IMR-90 (cell line): ENCODE data around the gene TMEM135. TPM values are rescaled to one million over a fixed set of nuclear protein-coding genes. Genes with fewer than 3 reads are reported as not detected.

Experiments
- ATAC-seq: fragments of 200-7000 bp; cut with Tn5 transposase; 2 replicates; pipeline ENCODE4 v1.9.1; 2020; ENCODE audit warnings: low read depth, mild to moderate bottlenecking, moderate library complexity
- BruUV-seq: library from RNA; stranded (reverse); fragments of 400-500 nt; replicated peaks from 2 replicates; lab custom pipeline; 2021; lab: Mats Ljungman, UMichigan
- CTCF ChIA-PET: fragments of 300-600 bp; formaldehyde crosslinking; extraction: SDS; loops from one replicate; lab custom pipeline; 2021; ENCODE audit warnings: antibody characterized with exemption; lab: Yijun Ruan, JAX
- POLR2A ChIA-PET: fragments of 300-600 bp; sonication (Branson Sonifier 250); formaldehyde crosslinking; loops from one replicate; lab custom pipeline; 2022; ENCODE audit warnings: antibody characterized with exemption; ENCODE audit not compliant: unreplicated experiment; lab: Charles Lee
- DNase-seq: peaks from one replicate; pipeline ENCODE4 v3.0.0; 2013
- H2AFZ ChIP-seq: replicated peaks from 2 replicates; pipeline ENCODE3; 2013; ENCODE audit warnings: low read length, mild to moderate bottlenecking; ENCODE audit not compliant: poor library complexity
- H2AK5ac ChIP-seq: 2 replicates; pipeline ENCODE4 v1.6.1; 2013; ENCODE audit warnings: low read depth, low read length, inconsistent platforms
- H2AK9ac ChIP-seq: replicated peaks from 2 replicates; pipeline ENCODE3; 2013; ENCODE audit warnings: mild to moderate bottlenecking, low read depth, low read length, moderate library complexity; ENCODE audit not compliant: poor library complexity
- H2BK120ac ChIP-seq: 2 replicates; pipeline ENCODE4 v1.6.1; 2013; ENCODE audit warnings: low read depth, low read length, inconsistent platforms
- H2BK15ac ChIP-seq: 3 replicates; pipeline ENCODE4 v1.6.1; 2013; ENCODE audit warnings: low read depth, low read length, inconsistent platforms
- H2BK20ac ChIP-seq: 2 replicates; pipeline ENCODE4 v1.6.1; 2013; ENCODE audit warnings: low read depth, mild to moderate bottlenecking, inconsistent platforms, low read length, moderate library complexity
- H2BK5ac ChIP-seq: 2 replicates; pipeline ENCODE4 v1.6.1; 2013; ENCODE audit warnings: mild to moderate bottlenecking, low read depth, low read length, inconsistent platforms; ENCODE audit not compliant: poor library complexity, severe bottlenecking
- H3K14ac ChIP-seq: replicated peaks from 2 replicates; pipeline ENCODE4 v1.6.1; 2013; ENCODE audit warnings: low read depth, low read length, inconsistent platforms
- H3K18ac ChIP-seq: 2 replicates; pipeline ENCODE4 v1.6.1; 2013; ENCODE audit warnings: low read depth, low read length, control low read depth
- H3K23ac ChIP-seq: 2 replicates; pipeline ENCODE4 v1.6.1; 2013; ENCODE audit warnings: low read depth, low read length, inconsistent platforms
- H3K27ac ChIP-seq: 2 replicates; pipeline ENCODE4 v1.5.1; 2013; ENCODE audit warnings: mild to moderate bottlenecking, control low read depth, low read length; ENCODE audit not compliant: insufficient read depth
- H3K27me3 ChIP-seq: 2 replicates; pipeline ENCODE4 v1.6.1; 2013; ENCODE audit warnings: low read length; ENCODE audit not compliant: control insufficient read depth, insufficient read depth
- H3K36me3 ChIP-seq: 2 replicates; pipeline ENCODE4 v1.6.1; 2013; ENCODE audit warnings: low read length, mixed read lengths; ENCODE audit not compliant: control insufficient read depth, insufficient read depth
- H3K4ac ChIP-seq: 2 replicates; pipeline ENCODE4 v1.6.1; 2013; ENCODE audit warnings: low read depth, low read length, inconsistent platforms
- H3K4me1 ChIP-seq: 2 replicates; pipeline ENCODE4 v1.6.1; 2013; ENCODE audit warnings: low read length, mixed read lengths; ENCODE audit not compliant: control insufficient read depth, insufficient read depth
- H3K4me2 ChIP-seq: 2 replicates; pipeline ENCODE4 v1.6.1; 2013; ENCODE audit warnings: low read depth, mild to moderate bottlenecking, control low read depth, low read length, moderate library complexity
- H3K4me3 ChIP-seq: 2 replicates; pipeline ENCODE4 v1.5.1; 2013; ENCODE audit warnings: low read depth, mild to moderate bottlenecking, control low read depth, low read length, moderate library complexity; ENCODE audit not compliant: insufficient read depth
- H3K56ac ChIP-seq: 2 replicates; pipeline ENCODE4 v1.6.1; 2013; ENCODE audit warnings: low read length, inconsistent platforms; ENCODE audit not compliant: insufficient read depth; ENCODE audit errors: extremely low read depth
- H3K79me1 ChIP-seq, 2 experiments: 2 replicates each; pipeline ENCODE4 v1.6.1; 2013; ENCODE audit warnings: low read length in 2 of 2, inconsistent platforms in 1 of 2, low read depth in 1 of 2
- H3K9ac ChIP-seq: 2 replicates; pipeline ENCODE4 v1.6.1; 2013; ENCODE audit warnings: low read depth, low read length, control low read depth
- H3K9me1 ChIP-seq: 2 replicates; pipeline ENCODE4 v1.6.1; 2013; ENCODE audit warnings: low read length, inconsistent platforms; ENCODE audit not compliant: insufficient read depth
- H3K9me3 ChIP-seq: 2 replicates; pipeline ENCODE4 v1.6.1; 2013; ENCODE audit warnings: low read length; ENCODE audit not compliant: control insufficient read depth, insufficient read depth
- H4K20me1 ChIP-seq: 2 replicates; pipeline ENCODE4 v1.6.1; 2013; ENCODE audit warnings: low read length, inconsistent platforms; ENCODE audit not compliant: insufficient read depth
- H4K5ac ChIP-seq: 2 replicates; pipeline ENCODE4 v1.6.1; 2013; ENCODE audit warnings: mild to moderate bottlenecking, low read depth, low read length, control low read depth
- H4K8ac ChIP-seq, 2 experiments: 2 replicates each; pipeline ENCODE4 v1.6.1; 2013; ENCODE audit warnings: low read depth in 2 of 2, low read length in 2 of 2, control low read depth in 1 of 2, inconsistent platforms in 1 of 2
- H4K91ac ChIP-seq: 2 replicates; pipeline ENCODE4 v1.6.1; 2013; ENCODE audit warnings: low read depth, low read length, inconsistent platforms; ENCODE audit not compliant: insufficient read depth
- BHLHE40 ChIP-seq: fragments of 150-350 bp; IDR thresholded peaks from 2 replicates; pipeline ENCODE4 v1.6.1; 2016; ENCODE audit warnings: mild to moderate bottlenecking, low read depth, low read length
- CEBPB ChIP-seq: IDR thresholded peaks from 2 replicates; pipeline ENCODE4 v1.6.1; 2012; ENCODE audit warnings: low read depth, low read length, improper control_type of control experiment
- CHD1 ChIP-seq: IDR thresholded peaks from 2 replicates; pipeline ENCODE4 v1.6.1; 2012; ENCODE audit warnings: low read depth, low read length, improper control_type of control experiment
- CTCF ChIP-seq: conservative IDR thresholded peaks from 2 replicates; pipeline ENCODE4 v1.5.1; 2012; ENCODE audit warnings: mild to moderate bottlenecking, low read depth, low read length, improper control_type of control experiment
- FOS ChIP-seq: fragments of 150-350 bp; IDR thresholded peaks from 2 replicates; pipeline ENCODE4 v1.6.1; 2016; ENCODE audit warnings: low read depth, low read length
- MAFK ChIP-seq: IDR thresholded peaks from 2 replicates; pipeline ENCODE4 v1.6.1; 2012; ENCODE audit warnings: low read depth, low read length, improper control_type of control experiment
- MAZ ChIP-seq: IDR thresholded peaks from 2 replicates; pipeline ENCODE4 v1.6.1; 2012; ENCODE audit warnings: low read depth, mild to moderate bottlenecking, low read length, improper control_type of control experiment, moderate library complexity, borderline replicate concordance
- MXI1 ChIP-seq: IDR thresholded peaks from 2 replicates; pipeline ENCODE4 v1.6.1; 2012; ENCODE audit warnings: low read depth, mild to moderate bottlenecking, low read length, moderate library complexity, borderline replicate concordance
- NFE2L2 ChIP-seq: fragments of 150-350 bp; IDR thresholded peaks from 2 replicates; pipeline ENCODE4 v1.6.1; 2016; ENCODE audit warnings: low read depth, mild to moderate bottlenecking, low read length
- POLR2A ChIP-seq: IDR thresholded peaks from 2 replicates; pipeline ENCODE4 v1.6.1; 2012; ENCODE audit warnings: mild to moderate bottlenecking, low read depth, low read length
- RAD21 ChIP-seq: IDR thresholded peaks from 2 replicates; pipeline ENCODE4 v1.6.1; 2012; ENCODE audit warnings: low read length, improper control_type of control experiment
- RCOR1 ChIP-seq: IDR thresholded peaks from 2 replicates; pipeline ENCODE4 v1.6.1; 2012; ENCODE audit warnings: mild to moderate bottlenecking, low read length, improper control_type of control experiment; ENCODE audit not compliant: insufficient replicate concordance
- RFX5 ChIP-seq: IDR thresholded peaks from 2 replicates; pipeline ENCODE4 v1.8.0; 2012; ENCODE audit warnings: low read depth, mild to moderate bottlenecking, low read length, moderate library complexity
- SMC3 ChIP-seq: fragments of 150-350 bp; IDR thresholded peaks from 2 replicates; pipeline ENCODE4 v1.6.1; 2016; ENCODE audit warnings: low read depth, mild to moderate bottlenecking, antibody characterized with exemption, low read length, moderate library complexity
- USF2 ChIP-seq: fragments of 150-350 bp; IDR thresholded peaks from 2 replicates; pipeline ENCODE4 v1.6.1; 2017; ENCODE audit warnings: mild to moderate bottlenecking, antibody characterized with exemption, low read length, low read depth
- whole genome bisulfite sequencing, 2 experiments: methylation state at CpG; one replicate each; pipeline versions ENCODE4 v1.1.5 to v1.1.7; 2013; ENCODE audit warnings: missing lambda C conversion rate in 2 of 2; ENCODE audit not compliant: insufficient read length in 1 of 2; ENCODE audit errors: extremely low coverage in 2 of 2; 5-methylcytosine and 5-hydroxymethylcytosine counted together
- dilution Hi-C: fragments of 300-500 bp; cut with HindIII; formaldehyde crosslinking; loops from one replicate; pipeline ENCODE4 v1.14.3; 2018; ENCODE audit warnings: low sequenced_read_pairs; ENCODE audit not compliant: unreplicated experiment
- in situ Hi-C: fragments of 300-500 bp; cut with MboI; formaldehyde crosslinking; loops from 3 replicates; pipeline ENCODE4 v1.14.3; 2019; ENCODE audit warnings: low sequenced_read_pairs, inconsistent platforms, mixed read lengths
- intact Hi-C: fragments of 100-400 bp; cut with micrococcal nuclease; formaldehyde crosslinking; loops from 2 replicates; pipeline ENCODE4 v1.10.0; 2022
- polyA plus RNA-seq, 3 experiments: library from polyadenylated mRNA; depleted of rRNA; stranded (reverse); fragments of >200 nt; gene quantifications; 2 replicates each; pipeline ENCODE4 v1.2.3, GENCODE V29; 2012; ENCODE audit warnings: low replicate concordance in 1 of 3
- total RNA-seq: library from RNA; depleted of rRNA; stranded (reverse); fragments of >200 nt; gene quantifications from 2 replicates; pipeline ENCODE4 v1.2.3, GENCODE V29; 2012
- TF ChIP-seq, protein P1 (sequence below): fragments of 150-350 bp; IDR thresholded peaks from 2 replicates; pipeline ENCODE4 v1.6.1; 2016; ENCODE audit warnings: low read depth, mild to moderate bottlenecking, low read length, moderate library complexity, borderline replicate concordance

The TMEM135 gene
- total and polyA plus RNA-seq, 2 of the 4 experiments (the other 2 are of a cell fraction): 3.9 to 5.9 TPM

DNA sequence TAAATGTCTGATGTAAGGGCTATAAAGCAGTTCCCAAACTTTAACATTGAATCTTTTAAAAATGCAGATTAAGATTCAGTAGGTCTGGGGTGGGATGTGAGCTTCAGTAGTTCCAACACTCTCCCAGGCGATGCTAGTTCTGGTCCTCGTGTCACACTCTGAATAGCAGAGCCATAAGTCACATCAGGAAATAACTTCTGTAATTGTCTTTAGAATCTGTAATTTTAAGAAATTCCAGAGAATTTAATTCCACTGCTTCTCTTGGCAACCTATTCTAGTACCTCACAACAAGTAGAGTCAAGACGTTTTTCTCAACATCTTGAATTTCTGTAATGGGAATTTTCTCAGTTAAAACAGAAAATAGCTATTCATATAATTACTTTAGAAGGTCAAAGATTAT, 223.1 kb downstream of the TMEM135 start:
- Histone ChIP-seq H4K5ac (no peak overlapping the region), H3K36me3 (no peaks in the 10 kb centered on the region), H2BK20ac (no peak overlapping the region; the same call in 1 of the 2 replicates), H3K9ac (no peak overlapping the region), H3K4me2 (no peak overlapping the region), H4K91ac (no peak overlapping the region), H3K4me3 (no peak overlapping the region), H3K23ac (no peak overlapping the region), H2BK15ac (no peak overlapping the region), H3K4ac (no peak overlapping the region), H3K14ac (no peak overlapping the region), H2AK9ac (no peak overlapping the region), H2AK5ac (no peak overlapping the region), H2BK120ac (no peak overlapping the region), H3K56ac (no peak overlapping the region), H3K27me3 (no peaks in the 10 kb centered on the region), H3K27ac (no peak overlapping the region), H3K18ac (no peak overlapping the region), H4K20me1 (no peaks in the 10 kb centered on the region), H3K4me1 (no peaks in the 10 kb centered on the region), H2BK5ac (no peak overlapping the region), H4K8ac (no peak overlapping the region), H3K9me3 (no peaks in the 10 kb centered on the region), H3K9me1 (no peaks in the 10 kb centered on the region), H3K79me1 (no peaks in the 10 kb centered on the region), H2AFZ (no peak overlapping the region)
- DNase-seq (no peak), ATAC-seq (no peak)
- CTCF ChIA-PET: no interaction called here
- no peak for TF ChIP-seq FOS
- TF ChIP-seq CTCF: no peak
- no peak for TF ChIP-seq BHLHE40
- no peak for TF ChIP-seq POLR2A
- TF ChIP-seq SMC3: no peak
- no peak for TF ChIP-seq RAD21
- TF ChIP-seq RFX5: no peak
- no peak for TF ChIP-seq MAZ
- TF ChIP-seq CEBPB: no peak
- no peak for TF ChIP-seq MAFK
- TF ChIP-seq USF2: no peak
- no peak for TF ChIP-seq CHD1
- TF ChIP-seq, protein P1, sequence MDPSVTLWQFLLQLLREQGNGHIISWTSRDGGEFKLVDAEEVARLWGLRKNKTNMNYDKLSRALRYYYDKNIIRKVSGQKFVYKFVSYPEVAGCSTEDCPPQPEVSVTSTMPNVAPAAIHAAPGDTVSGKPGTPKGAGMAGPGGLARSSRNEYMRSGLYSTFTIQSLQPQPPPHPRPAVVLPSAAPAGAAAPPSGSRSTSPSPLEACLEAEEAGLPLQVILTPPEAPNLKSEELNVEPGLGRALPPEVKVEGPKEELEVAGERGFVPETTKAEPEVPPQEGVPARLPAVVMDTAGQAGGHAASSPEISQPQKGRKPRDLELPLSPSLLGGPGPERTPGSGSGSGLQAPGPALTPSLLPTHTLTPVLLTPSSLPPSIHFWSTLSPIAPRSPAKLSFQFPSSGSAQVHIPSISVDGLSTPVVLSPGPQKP: no peak
- TF ChIP-seq NFE2L2: no peak
- no peak for TF ChIP-seq RCOR1
- TF ChIP-seq MXI1: no peak
- POLR2A ChIA-PET: no interaction called here
- intact Hi-C loops: no loop called here
- in situ Hi-C loops: no loop called here
- no CpG with 5 or more reads among the region's 3 CpGs for WGBS, 2 experiments
- BruUV-seq: no TSS peak
- dilution Hi-C loops: no loop called here
